GM19455 (cell line): ENCODE data around the gene SLC31A2.
"Not testable (repeated sequence)": the region's sequence is repeated elsewhere in the genome, so short reads cannot be mapped to it uniquely, and the experiment has no call there.

Source experiments
- ATAC-seq: cut with Tn5 transposase; IDR thresholded peaks from one replicate; pipeline ENCODE4 v1.9.1; 2021; ENCODE audit not compliant: unreplicated experiment

Gene SLC31A2

DNA sequence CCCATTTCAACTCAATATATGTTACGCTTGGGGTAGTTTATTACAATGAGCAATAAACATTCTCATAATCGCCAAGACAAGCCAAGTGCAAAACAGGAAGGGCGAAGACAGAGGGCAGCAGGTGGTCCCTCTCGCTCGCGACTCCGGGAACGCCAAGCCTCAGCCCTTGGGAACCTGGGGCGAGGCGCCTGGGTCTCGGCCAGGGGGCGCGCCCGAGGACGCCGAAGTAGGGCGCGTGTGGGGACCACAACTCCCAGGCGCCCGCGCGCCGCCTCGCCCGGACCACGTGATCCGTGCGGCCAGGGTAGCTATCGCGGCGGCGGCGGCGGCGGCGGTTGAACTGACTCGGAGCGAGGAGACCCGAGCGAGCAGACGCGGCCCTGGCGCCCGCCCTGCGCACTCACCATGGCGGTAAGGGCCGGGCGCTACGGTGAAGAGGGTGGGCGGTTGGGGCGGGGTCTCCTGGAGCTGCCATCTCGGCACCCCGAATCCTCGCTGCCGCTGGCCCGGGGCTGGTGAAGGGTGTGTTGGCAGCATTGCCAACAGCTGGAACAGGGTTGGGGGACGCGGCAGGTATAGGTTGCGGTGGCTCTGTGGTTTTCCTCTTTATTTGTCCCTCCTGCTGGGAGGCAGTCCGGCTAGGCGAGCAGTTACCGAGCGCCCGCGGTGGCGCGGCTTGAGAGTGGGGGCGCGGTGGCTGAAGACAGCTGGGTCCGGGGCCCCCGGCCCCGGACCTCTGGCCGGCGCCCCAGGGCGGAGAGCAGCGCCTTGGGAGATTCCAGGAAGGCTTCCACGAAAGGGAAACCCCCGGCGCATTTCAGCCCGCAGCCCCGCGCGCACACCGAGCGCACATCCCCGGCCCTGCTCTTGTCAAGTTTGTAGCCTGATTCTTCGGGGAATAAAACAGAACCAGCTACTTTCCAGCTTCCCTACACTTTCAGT lies at the start of gene SLC31A2:
Gene SLC31A2 (plus strand): TSS at position 338 of the 942 bp plus-strand sequence. CDS start 68 bp downstream, at position 406.
- ATAC-seq: peak; percentile 96

DNA sequence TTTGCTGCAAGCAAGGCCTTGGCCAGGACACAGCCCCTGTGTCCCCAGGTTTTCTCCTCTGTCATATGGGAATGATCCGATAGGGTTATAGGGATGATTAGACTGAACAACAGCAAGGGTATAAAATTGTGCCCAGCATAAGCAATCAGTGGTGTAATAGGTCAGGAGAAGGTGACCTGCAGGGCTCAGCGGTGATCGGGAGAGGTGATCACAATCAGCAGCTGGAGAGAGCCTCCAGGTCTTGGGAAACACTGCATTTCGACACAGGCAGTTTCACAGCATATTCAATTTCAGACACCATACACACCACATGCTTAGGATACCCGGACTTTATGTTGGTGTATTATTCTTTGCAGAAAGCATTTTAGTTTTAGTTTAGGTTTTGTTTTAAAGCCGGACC lies 45.5 kb upstream of the SLC31A2 start:
- ATAC-seq: not testable (repeated sequence)

GRCh38 chr9:113111065-113111951 lies 39.5 kb upstream of the SLC31A2 start:
- peak; percentile 69 for ATAC-seq

GRCh38 chr9:113112706-113113510 lies 37.9 kb upstream of the SLC31A2 start:
- ATAC-seq: not testable (repeated sequence)

DNA sequence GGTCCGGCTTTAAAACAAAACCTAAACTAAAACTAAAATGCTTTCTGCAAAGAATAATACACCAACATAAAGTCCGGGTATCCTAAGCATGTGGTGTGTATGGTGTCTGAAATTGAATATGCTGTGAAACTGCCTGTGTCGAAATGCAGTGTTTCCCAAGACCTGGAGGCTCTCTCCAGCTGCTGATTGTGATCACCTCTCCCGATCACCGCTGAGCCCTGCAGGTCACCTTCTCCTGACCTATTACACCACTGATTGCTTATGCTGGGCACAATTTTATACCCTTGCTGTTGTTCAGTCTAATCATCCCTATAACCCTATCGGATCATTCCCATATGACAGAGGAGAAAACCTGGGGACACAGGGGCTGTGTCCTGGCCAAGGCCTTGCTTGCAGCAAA lies 32.0 kb upstream of the SLC31A2 start:
- ATAC-seq: not testable (repeated sequence)

DNA sequence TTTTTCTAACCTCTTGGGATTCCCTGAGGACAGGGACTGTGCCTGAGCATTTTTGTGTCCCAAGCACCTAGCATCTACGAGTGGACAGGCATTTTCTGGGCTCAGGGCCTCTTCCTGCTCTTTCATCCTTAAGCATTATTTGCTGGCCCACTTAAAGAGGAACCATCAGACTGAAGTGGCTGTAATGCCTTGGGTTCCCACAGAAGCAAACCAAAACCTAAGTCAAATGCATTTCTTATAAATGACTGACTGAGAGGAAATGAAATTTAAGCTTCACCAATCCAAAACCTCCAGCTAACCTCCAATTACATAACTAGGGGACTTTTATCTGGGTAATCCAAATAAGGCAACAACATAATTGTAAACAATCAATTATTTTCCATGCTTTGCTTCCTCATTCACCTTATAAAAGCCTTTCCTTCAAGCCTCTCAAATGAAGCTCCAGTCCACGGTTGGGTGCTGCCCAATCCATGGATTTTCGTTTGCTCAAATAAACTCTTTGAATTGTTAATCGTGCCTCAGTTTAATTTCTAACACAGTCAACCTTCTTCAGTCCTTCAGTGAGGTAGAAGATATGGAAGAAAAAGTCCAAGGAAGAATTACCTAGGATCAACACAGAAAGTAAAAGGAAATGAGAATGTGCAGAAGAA lies 25.3 kb upstream of the SLC31A2 start:
- ATAC-seq: no peak

DNA sequence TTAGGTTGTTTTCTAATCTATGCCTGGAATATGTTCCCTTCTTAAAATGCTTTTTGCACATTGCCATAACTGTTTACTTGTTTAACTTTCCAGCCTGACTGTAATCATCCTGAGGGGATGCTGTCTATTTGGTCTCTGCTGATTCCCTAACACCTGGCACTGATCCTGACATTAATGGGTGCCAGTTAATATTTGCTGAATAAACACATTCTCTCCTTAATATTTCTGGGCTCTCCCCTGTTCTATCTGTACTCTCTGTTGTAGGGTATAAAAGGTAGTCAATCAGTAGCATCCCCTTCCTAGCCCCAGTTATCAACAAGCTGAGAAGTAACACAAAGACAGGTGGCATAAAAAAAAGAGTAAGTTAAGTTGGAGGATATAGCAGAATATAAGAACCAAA lies 21.3 kb upstream of the SLC31A2 start:
- no peak for ATAC-seq

- ATAC-seq: no peak
Observed at GRCh38 chr9:113129884-113130283, 20.9 kb upstream of the SLC31A2 start.

DNA sequence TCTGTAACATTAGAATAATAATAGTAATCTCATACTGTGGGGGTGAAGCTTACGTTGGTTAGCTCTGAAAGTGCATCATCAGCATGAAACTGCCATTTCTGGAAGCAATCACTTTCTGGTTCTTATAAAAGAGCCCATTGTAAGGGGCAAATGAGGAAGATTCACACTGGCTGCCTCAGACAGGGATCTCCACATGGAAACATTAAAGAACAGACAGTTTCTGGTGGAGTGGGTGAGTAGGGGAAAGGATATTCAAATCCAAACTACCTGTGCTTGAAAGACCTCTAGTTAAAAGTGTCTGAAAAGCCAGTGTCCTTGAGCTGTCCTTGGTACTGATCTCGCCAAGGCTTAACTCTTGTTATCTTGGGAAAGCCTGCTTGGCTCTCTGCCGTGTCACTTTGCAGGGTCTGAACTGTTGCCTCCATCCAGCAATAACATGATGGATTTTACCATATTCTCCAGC lies 19.1 kb upstream of the SLC31A2 start:
- ATAC-seq: no peak

- ATAC-seq: no peak
Observed at GRCh38 chr9:113137196-113138168, 13.3 kb upstream of the SLC31A2 start.

GRCh38 chr9:113138760-113139159 lies 12.0 kb upstream of the SLC31A2 start:
- ATAC-seq: no peak

DNA sequence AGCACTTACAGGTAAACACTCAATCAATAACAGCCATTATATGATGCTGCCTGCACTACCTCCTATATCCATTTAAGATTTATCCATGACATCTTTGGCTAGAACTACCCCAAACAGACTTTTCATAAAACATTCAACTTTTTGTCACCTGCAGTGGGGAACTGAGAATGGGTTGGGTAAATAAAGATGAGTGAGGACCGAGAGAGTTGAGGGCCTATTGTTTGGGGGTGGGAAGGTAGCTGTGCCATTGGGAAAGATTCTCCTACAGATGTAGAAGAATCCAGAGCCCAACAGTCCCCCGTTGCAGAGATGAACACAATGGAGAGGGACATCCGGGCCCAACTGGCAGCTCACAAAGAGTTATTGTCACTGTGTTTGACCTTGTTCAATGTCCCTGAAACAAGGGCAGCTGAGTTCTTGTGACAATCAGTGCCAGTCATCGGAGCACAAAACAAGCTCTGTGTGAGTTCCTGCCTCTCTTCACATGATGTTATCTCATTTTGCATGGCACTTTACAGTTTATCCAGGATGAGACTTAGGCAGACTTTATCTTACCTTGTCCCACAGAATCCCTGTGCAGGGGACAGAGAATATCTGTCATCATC lies 11.5 kb upstream of the SLC31A2 start:
- no peak for ATAC-seq

DNA sequence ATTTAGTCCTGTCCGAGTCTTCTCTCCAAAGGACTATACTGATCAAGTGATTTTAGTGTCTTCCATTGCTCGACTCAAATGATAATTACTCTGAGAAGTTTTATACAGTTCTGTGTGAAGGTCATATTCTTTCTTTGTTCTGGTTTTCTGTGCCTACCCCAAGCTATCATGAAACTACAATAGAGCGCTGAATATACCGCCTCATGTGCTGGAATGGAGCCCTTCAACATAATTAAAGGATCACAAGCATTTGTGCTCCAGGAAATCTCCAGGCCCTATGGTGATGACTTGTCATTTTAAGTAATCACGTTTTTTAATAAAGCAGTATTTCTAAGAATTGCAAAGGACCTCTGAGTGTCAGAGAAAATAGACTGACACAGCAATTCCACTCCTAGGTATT lies 10.9 kb upstream of the SLC31A2 start:
- no peak for ATAC-seq

- ATAC-seq: not testable (repeated sequence)
Observed at GRCh38 chr9:113140896-113141295, 9.9 kb upstream of the SLC31A2 start.

GRCh38 chr9:113143432-113144227 lies 7.2 kb upstream of the SLC31A2 start:
- no peak for ATAC-seq

DNA sequence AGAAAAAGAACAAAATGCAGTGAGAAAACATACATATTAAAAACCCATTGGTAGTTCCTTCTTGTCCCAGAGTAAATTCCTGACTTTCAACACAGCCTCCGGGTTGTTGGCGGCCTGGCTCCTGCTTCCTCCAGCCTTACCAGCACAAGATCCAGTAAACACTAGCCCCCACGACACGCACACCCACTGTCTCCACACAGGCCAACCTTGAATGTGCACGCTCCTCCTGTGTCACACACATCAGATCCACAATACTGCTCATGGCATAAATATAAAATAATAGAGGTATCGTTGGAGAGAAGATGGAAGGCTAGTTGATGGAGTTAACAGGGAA lies 2.5 kb upstream of the SLC31A2 start:
- ATAC-seq: no peak

GRCh38 chr9:113148781-113149510 lies 1.9 kb upstream of the SLC31A2 start:
- ATAC-seq: no peak
